K562 (cell line): ENCODE measurements around the gene G6PD. TPM values are rescaled to one million over a fixed set of nuclear protein-coding genes. Genes with fewer than 3 reads are reported as not detected.
A peak's percentile ranks its signal among the peaks of the same experiment; 100 is the strongest.

Experiments
- BCL6 ChIP-seq: fragments of 250-450 bp; sonication (Bioruptor Pico); IDR thresholded peaks from 2 replicates; pipeline ENCODE4 v1.4.0; 2020
- CREBBP ChIP-seq: IDR thresholded peaks from one replicate; pipeline ENCODE4 v1.6.1; 2012; ENCODE audit warnings: low read depth, mild to moderate bottlenecking, control low read depth, inconsistent platforms, low read length
- GABPB1 ChIP-seq: sonication (generic); formaldehyde crosslinking; IDR thresholded peaks from 2 replicates; pipeline ENCODE4 v1.8.0; 2022; ENCODE audit warnings: mild to moderate bottlenecking, missing genetic modification reagents
- MTA2 ChIP-seq: fragments of 450-650 bp; IDR thresholded peaks from 2 replicates; pipeline ENCODE4 v1.6.1; 2016; ENCODE audit warnings: low read depth
- NFATC3 ChIP-seq: fragments of 450-650 bp; IDR thresholded peaks from 2 replicates; pipeline ENCODE4 v1.6.1; 2017; ENCODE audit warnings: mild to moderate bottlenecking
- PML ChIP-seq: IDR thresholded peaks from 2 replicates; pipeline ENCODE4 v1.6.1; 2012; ENCODE audit warnings: low read length, inconsistent platforms
- POLR2H ChIP-seq: IDR thresholded peaks from 2 replicates; pipeline ENCODE4 v1.6.1; 2016; ENCODE audit warnings: missing genetic modification characterization, low read depth, mild to moderate bottlenecking, control low read depth, missing compliant biosample characterization, moderate library complexity
- RB1 ChIP-seq: fragments of 450-650 bp; IDR thresholded peaks from 2 replicates; pipeline ENCODE4 v1.6.1; 2017; ENCODE audit warnings: low read depth, mild to moderate bottlenecking
- SAFB2 ChIP-seq: fragments of 200-400 bp; formaldehyde crosslinking; IDR thresholded peaks from 2 replicates; pipeline ENCODE4 v1.6.1; 2018; ENCODE audit warnings: borderline replicate concordance, low read length, low read depth, moderate library complexity; ENCODE audit not compliant: severe bottlenecking
- SMARCB1 ChIP-seq: IDR thresholded peaks from 2 replicates; pipeline ENCODE4 v1.6.1; 2011; ENCODE audit warnings: improper control_type of control experiment, low read depth; ENCODE audit not compliant: insufficient read length
- SRSF7 ChIP-seq: fragments of 200-400 bp; formaldehyde crosslinking; optimal IDR thresholded peaks from 2 replicates; pipeline ENCODE3; 2017; ENCODE audit warnings: mild to moderate bottlenecking, low read depth, low read length
- STAT5A ChIP-seq: IDR thresholded peaks from 2 replicates; pipeline ENCODE4 v1.6.1; 2012; ENCODE audit warnings: low read length, inconsistent platforms, borderline replicate concordance
- TBL1XR1 ChIP-seq, 2 experiments: IDR thresholded peaks; 2 replicates each; pipeline ENCODE4 v1.6.1; 2012; ENCODE audit warnings: improper control_type of control experiment in 2 of 2, low read length in 2 of 2, mild to moderate bottlenecking in 1 of 2
- THRAP3 ChIP-seq: fragments of 450-650 bp; IDR thresholded peaks from 2 replicates; pipeline ENCODE4 v1.6.1; 2016; ENCODE audit warnings: mild to moderate bottlenecking, inconsistent platforms, borderline replicate concordance
- ZNF583 ChIP-seq: fragments of 250-450 bp; sonication (Bioruptor Pico); IDR thresholded peaks from 2 replicates; pipeline ENCODE4 v1.4.0; 2020
- ZNF77 ChIP-seq: fragments of 250-450 bp; sonication (Bioruptor Pico); IDR thresholded peaks from 2 replicates; pipeline ENCODE4 v1.5.0; 2020
- ZNF780A ChIP-seq: fragments of 250-450 bp; sonication (Bioruptor Pico); IDR thresholded peaks from 2 replicates; pipeline ENCODE4 v1.5.0; 2021; ENCODE audit warnings: mild to moderate bottlenecking
- polyA plus RNA-seq, 8 experiments: library from polyadenylated mRNA; depleted of rRNA in 4 of 8; stranded (reverse) in 5 of 8; unstranded in 3 of 8; fragments of >200 nt; fragmentation: Nextera tagmentation in 2 of 8; fragmentation: Illumina TruSeq in 1 of 8; extraction: Ambion mirVana in 2 of 8; extraction: Trizol in 1 of 8; gene quantifications; 2 replicates each; pipeline versions ENCODE4 v1.2.1 to v1.2.3, GENCODE V29; 2011 to 2014; ENCODE audit warnings: inconsistent platforms in 1 of 8, missing spikeins in 1 of 8
- total RNA-seq, 7 experiments: library from RNA; depleted of rRNA in 6 of 7; stranded (reverse); fragments of >200 nt in 6 of 7; fragmentation: Illumina TruSeq in 2 of 7; extraction: Trizol in 2 of 7; gene quantifications; 2 replicates each; pipeline versions ENCODE4 v1.2.1 to v1.2.3, GENCODE V29; 2011 to 2021; ENCODE audit warnings: low replicate concordance in 1 of 7
- TF ChIP-seq, protein P1 (sequence below): fragments of 250-450 bp; sonication (Bioruptor Pico); IDR thresholded peaks from 2 replicates; pipeline ENCODE4 v1.5.0; 2021
- TF ChIP-seq, protein P2 (sequence below): IDR thresholded peaks from 2 replicates; pipeline ENCODE4 v1.6.1; 2011; ENCODE audit warnings: borderline replicate concordance, low read depth, mild to moderate bottlenecking, moderate library complexity, low read length; ENCODE audit not compliant: insufficient read depth, poor library complexity, severe bottlenecking
- TF ChIP-seq, protein P3 (sequence below): fragments of 450-650 bp; formaldehyde crosslinking; conservative IDR thresholded peaks from 2 replicates; pipeline ENCODE4 v1.4.0; 2022; ENCODE audit warnings: mild to moderate bottlenecking, missing genetic modification characterization
- TF ChIP-seq, protein P4 (sequence below): fragments of 250-450 bp; sonication (Bioruptor Pico); IDR thresholded peaks from 2 replicates; pipeline ENCODE4 v1.5.0; 2021; ENCODE audit warnings: mild to moderate bottlenecking, borderline replicate concordance
- TF ChIP-seq, protein P5 (sequence below): fragments of 450-650 bp; formaldehyde crosslinking; IDR thresholded peaks from 2 replicates; pipeline ENCODE4 v1.4.0; 2022; ENCODE audit warnings: mild to moderate bottlenecking, moderate library complexity

Gene G6PD
- total and polyA plus RNA-seq, 9 of the 15 experiments (the other 6 are each of a cell fraction or from before 2014, with no cell fraction given), result 2.9 to 222 (median 66.4) TPM

DNA sequence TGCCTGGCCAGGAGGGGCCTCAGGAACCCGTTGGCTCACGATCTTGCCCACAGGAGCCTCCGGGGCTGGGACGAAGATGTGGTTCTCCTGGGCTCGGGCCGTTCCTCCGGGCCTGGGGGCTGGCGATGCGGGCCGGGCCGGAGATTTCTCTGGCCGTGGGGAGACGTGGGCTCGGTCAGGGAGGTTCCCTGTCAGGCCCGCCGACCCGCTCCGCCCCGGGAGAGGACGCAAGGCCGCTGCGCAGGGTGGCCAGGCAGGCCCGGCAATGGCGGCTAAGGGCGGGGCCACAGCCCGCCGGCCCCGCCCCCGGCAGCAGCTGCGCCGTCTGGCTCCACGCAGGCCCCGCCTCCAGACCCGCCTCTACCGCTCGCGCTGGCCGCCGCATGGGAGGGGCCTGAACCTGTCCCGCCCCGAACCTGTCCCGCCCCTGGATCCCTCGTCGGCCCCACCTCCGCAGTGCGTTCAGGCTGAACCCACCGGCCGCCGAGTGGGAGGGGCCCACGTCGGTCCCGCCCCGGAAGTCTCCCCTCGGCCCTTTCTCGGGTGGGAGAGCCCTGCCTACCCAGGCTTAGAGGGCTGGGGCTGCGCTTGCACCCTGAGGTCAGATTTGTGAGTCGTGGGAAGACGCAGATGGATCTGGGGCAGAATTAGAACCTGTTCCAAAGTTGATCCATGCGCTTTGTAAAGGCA lies 30.5 kb downstream of the G6PD start, which contains the start of gene FAM3A (continued):
- TF ChIP-seq SAFB2, result no peak
- no peak for TF ChIP-seq SMARCB1
- TF ChIP-seq PML, result peak; percentile 55; the same call in 1 of the 2 replicates
- TF ChIP-seq NFATC3, result no peak
- TF ChIP-seq ZNF583, result no peak
- TF ChIP-seq SRSF7, result no peak
- peak; percentile 83; the same call in 1 of the 2 replicates for TF ChIP-seq GABPB1 (CRISPR knock-in tag)
- no peak for TF ChIP-seq ZNF77 (CRISPR knock-in tag)
- TF ChIP-seq THRAP3, result no peak
- TF ChIP-seq, protein P1, sequence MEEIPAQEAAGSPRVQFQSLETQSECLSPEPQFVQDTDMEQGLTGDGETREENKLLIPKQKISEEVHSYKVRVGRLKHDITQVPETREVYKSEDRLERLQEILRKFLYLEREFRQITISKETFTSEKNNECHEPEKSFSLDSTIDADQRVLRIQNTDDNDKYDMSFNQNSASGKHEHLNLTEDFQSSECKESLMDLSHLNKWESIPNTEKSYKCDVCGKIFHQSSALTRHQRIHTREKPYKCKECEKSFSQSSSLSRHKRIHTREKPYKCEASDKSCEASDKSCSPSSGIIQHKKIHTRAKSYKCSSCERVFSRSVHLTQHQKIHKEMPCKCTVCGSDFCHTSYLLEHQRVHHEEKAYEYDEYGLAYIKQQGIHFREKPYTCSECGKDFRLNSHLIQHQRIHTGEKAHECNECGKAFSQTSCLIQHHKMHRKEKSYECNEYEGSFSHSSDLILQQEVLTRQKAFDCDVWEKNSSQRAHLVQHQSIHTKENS (CRISPR knock-in tag), result no peak
- TF ChIP-seq, protein P2, sequence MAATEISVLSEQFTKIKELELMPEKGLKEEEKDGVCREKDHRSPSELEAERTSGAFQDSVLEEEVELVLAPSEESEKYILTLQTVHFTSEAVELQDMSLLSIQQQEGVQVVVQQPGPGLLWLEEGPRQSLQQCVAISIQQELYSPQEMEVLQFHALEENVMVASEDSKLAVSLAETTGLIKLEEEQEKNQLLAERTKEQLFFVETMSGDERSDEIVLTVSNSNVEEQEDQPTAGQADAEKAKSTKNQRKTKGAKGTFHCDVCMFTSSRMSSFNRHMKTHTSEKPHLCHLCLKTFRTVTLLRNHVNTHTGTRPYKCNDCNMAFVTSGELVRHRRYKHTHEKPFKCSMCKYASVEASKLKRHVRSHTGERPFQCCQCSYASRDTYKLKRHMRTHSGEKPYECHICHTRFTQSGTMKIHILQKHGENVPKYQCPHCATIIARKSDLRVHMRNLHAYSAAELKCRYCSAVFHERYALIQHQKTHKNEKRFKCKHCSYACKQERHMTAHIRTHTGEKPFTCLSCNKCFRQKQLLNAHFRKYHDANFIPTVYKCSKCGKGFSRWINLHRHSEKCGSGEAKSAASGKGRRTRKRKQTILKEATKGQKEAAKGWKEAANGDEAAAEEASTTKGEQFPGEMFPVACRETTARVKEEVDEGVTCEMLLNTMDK, result no peak
- TF ChIP-seq, protein P3, sequence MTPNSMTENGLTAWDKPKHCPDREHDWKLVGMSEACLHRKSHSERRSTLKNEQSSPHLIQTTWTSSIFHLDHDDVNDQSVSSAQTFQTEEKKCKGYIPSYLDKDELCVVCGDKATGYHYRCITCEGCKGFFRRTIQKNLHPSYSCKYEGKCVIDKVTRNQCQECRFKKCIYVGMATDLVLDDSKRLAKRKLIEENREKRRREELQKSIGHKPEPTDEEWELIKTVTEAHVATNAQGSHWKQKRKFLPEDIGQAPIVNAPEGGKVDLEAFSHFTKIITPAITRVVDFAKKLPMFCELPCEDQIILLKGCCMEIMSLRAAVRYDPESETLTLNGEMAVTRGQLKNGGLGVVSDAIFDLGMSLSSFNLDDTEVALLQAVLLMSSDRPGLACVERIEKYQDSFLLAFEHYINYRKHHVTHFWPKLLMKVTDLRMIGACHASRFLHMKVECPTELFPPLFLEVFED (CRISPR knock-in tag), result no peak
- TF ChIP-seq TBL1XR1 (IDR thresholded peaks at IDR 0.05; ENCODE audit: low read length in 2 of 2), result no peak
- peak; percentile 62 for TF ChIP-seq RB1
- no peak for TF ChIP-seq ZNF780A (CRISPR knock-in tag)
- no peak for TF ChIP-seq BCL6 (CRISPR knock-in tag)
- TF ChIP-seq, protein P4, sequence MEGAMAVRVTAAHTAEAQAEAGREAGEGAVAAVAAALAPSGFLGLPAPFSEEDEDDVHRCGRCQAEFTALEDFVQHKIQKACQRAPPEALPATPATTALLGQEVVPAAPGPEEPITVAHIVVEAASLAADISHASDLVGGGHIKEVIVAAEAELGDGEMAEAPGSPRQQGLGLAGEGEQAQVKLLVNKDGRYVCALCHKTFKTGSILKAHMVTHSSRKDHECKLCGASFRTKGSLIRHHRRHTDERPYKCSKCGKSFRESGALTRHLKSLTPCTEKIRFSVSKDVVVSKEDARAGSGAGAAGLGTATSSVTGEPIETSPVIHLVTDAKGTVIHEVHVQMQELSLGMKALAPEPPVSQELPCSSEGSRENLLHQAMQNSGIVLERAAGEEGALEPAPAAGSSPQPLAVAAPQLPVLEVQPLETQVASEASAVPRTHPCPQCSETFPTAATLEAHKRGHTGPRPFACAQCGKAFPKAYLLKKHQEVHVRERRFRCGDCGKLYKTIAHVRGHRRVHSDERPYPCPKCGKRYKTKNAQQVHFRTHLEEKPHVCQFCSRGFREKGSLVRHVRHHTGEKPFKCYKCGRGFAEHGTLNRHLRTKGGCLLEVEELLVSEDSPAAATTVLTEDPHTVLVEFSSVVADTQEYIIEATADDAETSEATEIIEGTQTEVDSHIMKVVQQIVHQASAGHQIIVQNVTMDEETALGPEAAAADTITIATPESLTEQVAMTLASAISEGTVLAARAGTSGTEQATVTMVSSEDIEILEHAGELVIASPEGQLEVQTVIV (CRISPR knock-in tag), result no peak
- TF ChIP-seq, protein P5, sequence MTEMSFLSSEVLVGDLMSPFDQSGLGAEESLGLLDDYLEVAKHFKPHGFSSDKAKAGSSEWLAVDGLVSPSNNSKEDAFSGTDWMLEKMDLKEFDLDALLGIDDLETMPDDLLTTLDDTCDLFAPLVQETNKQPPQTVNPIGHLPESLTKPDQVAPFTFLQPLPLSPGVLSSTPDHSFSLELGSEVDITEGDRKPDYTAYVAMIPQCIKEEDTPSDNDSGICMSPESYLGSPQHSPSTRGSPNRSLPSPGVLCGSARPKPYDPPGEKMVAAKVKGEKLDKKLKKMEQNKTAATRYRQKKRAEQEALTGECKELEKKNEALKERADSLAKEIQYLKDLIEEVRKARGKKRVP, result no peak
- TF ChIP-seq STAT5A, result no peak
- no peak for TF ChIP-seq CREBBP
- peak; percentile 66 for TF ChIP-seq POLR2H (tag)
- no peak for TF ChIP-seq MTA2
